HG03066 (cell line): ENCODE data around the gene TRIM31.
"Not testable (repeated sequence)": the region's sequence is repeated elsewhere in the genome, so short reads cannot be mapped to it uniquely, and the experiment has no call there.

Experiments
- ATAC-seq: cut with Tn5 transposase; IDR thresholded peaks from one replicate; pipeline ENCODE4 v1.9.1; 2021; ENCODE audit warnings: low read depth; ENCODE audit not compliant: unreplicated experiment

Gene TRIM31

GRCh38 chr6:30121446-30122366 is 8.8 kb upstream of the TRIM31 start:
- ATAC-seq, result no peak

GRCh38 chr6:30118691-30119090 is 5.8 kb upstream of the TRIM31 start:
- ATAC-seq, result not testable (repeated sequence)

GRCh38 chr6:30116724-30117123 is 3.8 kb upstream of the TRIM31 start:
- ATAC-seq, result no peak

- ATAC-seq, result no peak
Observed at GRCh38 chr6:30113841-30114240, 951 bp upstream of the TRIM31 start.

GRCh38 chr6:30112402-30112994 is 392 bp downstream of the TRIM31 start:
- no peak for ATAC-seq

- no peak for ATAC-seq
Observed at GRCh38 chr6:30111266-30111856, 1.5 kb downstream of the TRIM31 start.

GRCh38 chr6:30104661-30105060 is 8.2 kb downstream of the TRIM31 start:
- no peak for ATAC-seq

- no peak for ATAC-seq
Observed at GRCh38 chr6:30103872-30104179, 9.1 kb downstream of the TRIM31 start.

GRCh38 chr6:30102970-30103871 is 9.7 kb downstream of the TRIM31 start:
- peak; percentile 50 for ATAC-seq

- ATAC-seq, result no peak
Observed at GRCh38 chr6:30102414-30102969, 10.4 kb downstream of the TRIM31 start.

- ATAC-seq, result peak; percentile 49
Observed at GRCh38 chr6:30101444-30102413, 11.2 kb downstream of the TRIM31 start.

- ATAC-seq, result no peak
Observed at GRCh38 chr6:30100585-30101443, 12.1 kb downstream of the TRIM31 start.

- no peak for ATAC-seq
Observed at GRCh38 chr6:30100154-30100553, 12.7 kb downstream of the TRIM31 start.

GRCh38 chr6:30097902-30098768 is 14.8 kb downstream of the TRIM31 start:
- ATAC-seq, result no peak

GRCh38 chr6:30096829-30097228 is 16.1 kb downstream of the TRIM31 start:
- ATAC-seq, result no peak

- no peak for ATAC-seq
Observed at GRCh38 chr6:30093951-30094661, 18.8 kb downstream of the TRIM31 start.
